HG03378 (cell line): Measurements from ENCODE around the gene HS3ST3A1.

ENCODE experiments used
- ATAC-seq: cut with Tn5 transposase; IDR thresholded peaks from one replicate; pipeline ENCODE4 v1.9.1; 2021; ENCODE audit warnings: mild to moderate bottlenecking, moderate library complexity; ENCODE audit not compliant: unreplicated experiment

HS3ST3A1 gene

GRCh38 chr17:13601776-13602551 is at the start of gene HS3ST3A1:
HS3ST3A1 (minus strand) TSS chr17:13601929; CDS start chr17:13601129, 800 bp downstream.
- ATAC-seq = no peak

GRCh38 chr17:13650096-13650675 is 48.5 kb upstream of the HS3ST3A1 start:
- ATAC-seq = no peak

GRCh38 chr17:13647543-13648021 is 45.9 kb upstream of the HS3ST3A1 start:
- ATAC-seq = no peak

GRCh38 chr17:13646969-13647542 is 45.3 kb upstream of the HS3ST3A1 start:
- ATAC-seq = no peak

GRCh38 chr17:13646411-13646810 is 44.7 kb upstream of the HS3ST3A1 start:
- no peak for ATAC-seq

- no peak for ATAC-seq
Observed at GRCh38 chr17:13643180-13643579, 41.5 kb upstream of the HS3ST3A1 start.

GRCh38 chr17:13642188-13642587 is 40.5 kb upstream of the HS3ST3A1 start:
- ATAC-seq = no peak

- no peak for ATAC-seq
Observed at GRCh38 chr17:13640551-13640950, 38.8 kb upstream of the HS3ST3A1 start.

- no peak for ATAC-seq
Observed at GRCh38 chr17:13638855-13639458, 37.2 kb upstream of the HS3ST3A1 start.

GRCh38 chr17:13636951-13637350 is 35.2 kb upstream of the HS3ST3A1 start:
- ATAC-seq = no peak

- no peak for ATAC-seq
Observed at GRCh38 chr17:13635951-13636350, 34.2 kb upstream of the HS3ST3A1 start.

- ATAC-seq = no peak
Observed at GRCh38 chr17:13634021-13634420, 32.3 kb upstream of the HS3ST3A1 start.

- ATAC-seq = no peak
Observed at GRCh38 chr17:13631529-13631928, 29.8 kb upstream of the HS3ST3A1 start.

GRCh38 chr17:13626703-13627102 is 25.0 kb upstream of the HS3ST3A1 start:
- no peak for ATAC-seq

GRCh38 chr17:13619462-13619861 is 17.7 kb upstream of the HS3ST3A1 start:
- no peak for ATAC-seq

- no peak for ATAC-seq
Observed at GRCh38 chr17:13616031-13616430, 14.3 kb upstream of the HS3ST3A1 start.

GRCh38 chr17:13609941-13610340 is 8.2 kb upstream of the HS3ST3A1 start:
- no peak for ATAC-seq

GRCh38 chr17:13601322-13601775 is 380 bp downstream of the HS3ST3A1 start:
- ATAC-seq = no peak

- ATAC-seq = no peak
Observed at GRCh38 chr17:13600475-13601321, 1.0 kb downstream of the HS3ST3A1 start.

- no peak for ATAC-seq
Observed at GRCh38 chr17:13599864-13600263, 1.9 kb downstream of the HS3ST3A1 start.

GRCh38 chr17:13599168-13599577 is 2.6 kb downstream of the HS3ST3A1 start:
- ATAC-seq = no peak
